ENCODE measurements around the gene MRI1.
A peak's percentile ranks its signal among the peaks of the same experiment; 100 is the strongest.

Gene MRI1

GRCh38 chr19:13817615-13818371, 53.5 kb downstream of the MRI1 start:
- H3K36me3 ChIP-seq (ENCODE audit: control insufficient read depth in 1 of 2, insufficient read depth in 2 of 2, low read length in 2 of 2) = peaks cover 3 to 4% of the 10 kb centered on the region in 2 donors
- peak overlapping the region; percentile 75 to 86 for H3K9ac ChIP-seq (ENCODE audit: low read depth in 1 of 2, low read length in 2 of 2)
- peaks cover 0 to 4% of the 10 kb centered on the region in 2 donors for H3K4me1 ChIP-seq (ENCODE audit: control insufficient read depth in 1 of 2, insufficient read depth in 2 of 2, low read length in 2 of 2)
- peak overlapping the region; percentile 66 to 74 for H3K4me3 ChIP-seq (ENCODE audit: low read depth in 1 of 2, low read length in 2 of 2)
- H3K27me3 ChIP-seq (ENCODE audit: control insufficient read depth in 1 of 2, insufficient read depth in 2 of 2, low read length in 2 of 2) = no peaks in the 10 kb centered on the region
- no peaks in the 10 kb centered on the region for H3K9me3 ChIP-seq (ENCODE audit: control insufficient read depth in 1 of 2, low read length in 2 of 2)
- H3K27ac ChIP-seq (ENCODE audit: low read depth, low read length) = peak overlapping the region; percentile 84

GRCh38 chr19:13819238-13819637, 54.9 kb downstream of the MRI1 start:
- Histone ChIP-seq H3K27ac (ENCODE audit: low read depth, low read length) (no peak overlapping the region), H3K4me1 (ENCODE audit: control insufficient read depth in 1 of 2, insufficient read depth in 2 of 2, low read length in 2 of 2) (peaks cover 0 to 4% of the 10 kb centered on the region in 2 donors), H3K9me3 (ENCODE audit: control insufficient read depth in 1 of 2, low read length in 2 of 2) (no peaks in the 10 kb centered on the region), H3K9ac (ENCODE audit: low read depth in 1 of 2, low read length in 2 of 2) (no peak overlapping the region), H3K4me3 (ENCODE audit: low read depth in 1 of 2, low read length in 2 of 2) (no peak overlapping the region), H3K27me3 (ENCODE audit: control insufficient read depth in 1 of 2, insufficient read depth in 2 of 2, low read length in 2 of 2) (no peaks in the 10 kb centered on the region), H3K36me3 (ENCODE audit: control insufficient read depth in 1 of 2, insufficient read depth in 2 of 2, low read length in 2 of 2) (peaks cover 0 to 4% of the 10 kb centered on the region in 2 donors)

- peaks cover 0 to 4% of the 10 kb centered on the region in 2 donors for H3K4me1 ChIP-seq (ENCODE audit: control insufficient read depth in 1 of 2, insufficient read depth in 2 of 2, low read length in 2 of 2)
- no peak overlapping the region for H3K9ac ChIP-seq (ENCODE audit: low read depth in 1 of 2, low read length in 2 of 2)
- no peaks in the 10 kb centered on the region for H3K9me3 ChIP-seq (ENCODE audit: control insufficient read depth in 1 of 2, low read length in 2 of 2)
- H3K27ac ChIP-seq (ENCODE audit: low read depth, low read length) = no peak overlapping the region
- H3K27me3 ChIP-seq (ENCODE audit: control insufficient read depth in 1 of 2, insufficient read depth in 2 of 2, low read length in 2 of 2) = no peaks in the 10 kb centered on the region
- peaks cover 0 to 4% of the 10 kb centered on the region in 2 donors for H3K36me3 ChIP-seq (ENCODE audit: control insufficient read depth in 1 of 2, insufficient read depth in 2 of 2, low read length in 2 of 2)
- no peak overlapping the region for H3K4me3 ChIP-seq (ENCODE audit: low read depth in 1 of 2, low read length in 2 of 2)
Measured at GRCh38 chr19:13821292-13821691, 57.0 kb downstream of the MRI1 start.

- no peaks in the 10 kb centered on the region for H3K9me3 ChIP-seq (ENCODE audit: control insufficient read depth in 1 of 2, low read length in 2 of 2)
- no peaks in the 10 kb centered on the region for H3K27me3 ChIP-seq (ENCODE audit: control insufficient read depth in 1 of 2, insufficient read depth in 2 of 2, low read length in 2 of 2)
- no peaks in the 10 kb centered on the region for H3K4me1 ChIP-seq (ENCODE audit: control insufficient read depth in 1 of 2, insufficient read depth in 2 of 2, low read length in 2 of 2)
- H3K9ac ChIP-seq (ENCODE audit: low read depth in 1 of 2, low read length in 2 of 2) = no peak overlapping the region
- no peak overlapping the region for H3K4me3 ChIP-seq (ENCODE audit: low read depth in 1 of 2, low read length in 2 of 2)
- H3K27ac ChIP-seq (ENCODE audit: low read depth, low read length) = no peak overlapping the region
- H3K36me3 ChIP-seq (ENCODE audit: control insufficient read depth in 1 of 2, insufficient read depth in 2 of 2, low read length in 2 of 2) = peaks cover 0 to 4% of the 10 kb centered on the region in 2 donors
Measured at GRCh38 chr19:13823256-13823655, 58.9 kb downstream of the MRI1 start.

Measured in duodenal mucosa (tissue), 2 donors.